Transverse colon (tissue), 4 donors: ENCODE data around the gene MACROH2A1. TPM values are rescaled to one million over a fixed set of nuclear protein-coding genes. Genes with fewer than 3 reads are reported as not detected.

Source experiments
- DNase-seq: peaks from one replicate; pipeline ENCODE4 v3.0.0-alpha.2; 2019
- H3K27ac ChIP-seq, 4 donors: fragments of 200-600 bp; sonication (generic); 2 replicates each; pipeline ENCODE4 v1.5.1; 2016 to 2018; ENCODE audit warnings: inconsistent platforms in 4 of 4
- H3K27me3 ChIP-seq: fragments of 200-600 bp; sonication (generic); 2 replicates; pipeline ENCODE4 v1.5.1; 2017; ENCODE audit warnings: inconsistent platforms
- H3K36me3 ChIP-seq, 4 donors: fragments of 200-600 bp; sonication (generic); 2 replicates each; pipeline ENCODE4 v1.5.1; 2017 to 2019; ENCODE audit warnings: inconsistent platforms in 4 of 4
- H3K4me1 ChIP-seq, 4 donors: fragments of 200-600 bp; sonication (generic); 2 replicates each; pipeline ENCODE4 v1.5.1; 2017 to 2020; ENCODE audit warnings: inconsistent platforms in 4 of 4
- H3K4me3 ChIP-seq, 4 donors: fragments of 200-600 bp; sonication (generic); 1 replicate in 1 of 4; 2 replicates in 3 of 4; pipeline versions ENCODE4 v1.5.1 to v1.6.1; 2017 to 2019; ENCODE audit warnings: inconsistent platforms in 4 of 4
- H3K9me3 ChIP-seq, 2 donors: fragments of 200-600 bp; sonication (generic); 2 replicates each; pipeline ENCODE4 v1.5.1; 2017 to 2019; ENCODE audit warnings: inconsistent platforms in 2 of 2
- CTCF ChIP-seq, 5 experiments: fragments of 200-600 bp in 3 of 5; fragments of 450-650 bp in 2 of 5; sonication (generic) in 3 of 5; IDR thresholded peaks; 1 replicate in 2 of 5; 2 replicates in 3 of 5; pipeline ENCODE4 v1.5.1; 2016 to 2017; ENCODE audit warnings: antibody characterized with exemption in 5 of 5, inconsistent platforms in 3 of 5, mild to moderate bottlenecking in 2 of 5, moderate library complexity in 1 of 5
- EP300 ChIP-seq: sonication (generic); formaldehyde crosslinking; IDR thresholded peaks from one replicate; pipeline ENCODE4 v1.6.1; 2017; ENCODE audit warnings: antibody characterized with exemption, low read depth
- POLR2A ChIP-seq: fragments of 450-650 bp; IDR thresholded peaks from one replicate; pipeline ENCODE4 v1.6.1; 2016; ENCODE audit warnings: antibody characterized with exemption, mild to moderate bottlenecking, moderate library complexity
- POLR2AphosphoS5 ChIP-seq, 3 donors: sonication (generic); formaldehyde crosslinking; IDR thresholded peaks; one replicate each; pipeline ENCODE4 v1.6.1; 2016; ENCODE audit warnings: antibody characterized with exemption in 3 of 3
- WGBS, 2 donors: methylation state at CpG; one replicate each; pipeline ENCODE4 v1.1.5; 2018; ENCODE audit warnings: low coverage in 1 of 2; 5-methylcytosine and 5-hydroxymethylcytosine counted together
- in situ Hi-C, 4 donors: fragments of 200-750 bp; cut with MboI; loops; one replicate each; pipeline versions ENCODE4 v1.15.0 to v1.15.1; 2017; ENCODE audit warnings: low sequenced_read_pairs in 3 of 4, low pct_ligation_motif_present in 1 of 4, low pct_unique_long_range_greater_than_20kb in 1 of 4
- intact Hi-C: fragments of 100-400 bp; cut with DNase I; formaldehyde crosslinking; loops from one replicate; pipeline ENCODE4 v1.15.1; 2023; ENCODE audit warnings: low total_unique reads
- total RNA-seq, 4 donors: library from RNA; depleted of rRNA; stranded (reverse); fragments of >200 nt; gene quantifications; one replicate each; pipeline ENCODE4 v1.1.0, GENCODE V29; 2016

Gene MACROH2A1
- total RNA-seq, 4 donors from 2014 or later, result 190 to 348 (median 314) TPM

- Histone ChIP-seq H3K27ac (no peak overlapping the region), H3K4me3 (no peak overlapping the region), H3K9me3 (no peaks in the 10 kb centered on the region), H3K4me1 (peaks cover 0 to 3% (median 0%) of the 10 kb centered on the region in 4 donors), H3K36me3 (peaks cover 0 to 6% (median 0%) of the 10 kb centered on the region in 4 donors), H3K27me3 (no peaks in the 10 kb centered on the region)
- in situ Hi-C loops, result no loop called here
- no peak for DNase-seq
- TF ChIP-seq POLR2AphosphoS5 (IDR thresholded peaks at IDR 0.05) (no peak), EP300 (no peak), POLR2A (no peak), CTCF (IDR thresholded peaks at IDR 0.05) (no peak)
- WGBS, 2 donors, result 88 to 89% methylated on average over 2 to 3 of the region's 3 CpGs
- intact Hi-C loops, result loop anchor here (5.0 kb wide), 1 partner anchor 124 kb away; no protein-coding TSS in a partner anchor
Measured at GRCh38 chr5:135331612-135332011, 67.4 kb downstream of the MACROH2A1 start.

GRCh38 chr5:135330798-135331096 is 68.3 kb downstream of the MACROH2A1 start:
- H3K27me3 ChIP-seq, result no peaks in the 10 kb centered on the region
- peaks cover 0 to 3% (median 0%) of the 10 kb centered on the region in 4 donors for H3K4me1 ChIP-seq
- in situ Hi-C loops, result no loop called here
- H3K9me3 ChIP-seq, result no peaks in the 10 kb centered on the region
- H3K4me3 ChIP-seq, result no peak overlapping the region
- H3K36me3 ChIP-seq, result peaks cover 0 to 6% (median 0%) of the 10 kb centered on the region in 4 donors
- intact Hi-C loops, result loop anchor here (5.0 kb wide), 1 partner anchor 123 kb away; no protein-coding TSS in a partner anchor
- TF ChIP-seq CTCF (IDR thresholded peaks at IDR 0.05), result no peak
- TF ChIP-seq POLR2A, result no peak
- no peak for TF ChIP-seq EP300
- TF ChIP-seq POLR2AphosphoS5 (IDR thresholded peaks at IDR 0.05), result no peak
- 67 to 77% methylated on average over 3 of the region's 3 CpGs for WGBS, 2 donors
- H3K27ac ChIP-seq, result no peak overlapping the region
- no peak for DNase-seq

- TF ChIP-seq CTCF (IDR thresholded peaks at IDR 0.05) (no peak), POLR2AphosphoS5 (IDR thresholded peaks at IDR 0.05) (no peak)
- no peak overlapping the region for H3K27ac ChIP-seq
- H3K4me3 ChIP-seq, result no peak overlapping the region
- no peaks in the 10 kb centered on the region for H3K27me3 ChIP-seq
- 76 to 80% methylated on average over 5 to 18 of the region's 18 CpGs for WGBS, 2 donors
- in situ Hi-C loops (no loop called here), intact Hi-C loops (loop anchor here (5.0 kb wide), 1 partner anchor 123 kb away; no protein-coding TSS in a partner anchor)
- H3K9me3 ChIP-seq, result no peaks in the 10 kb centered on the region
- DNase-seq, result no peak
- H3K4me1 ChIP-seq, result peaks cover 0 to 1% (median 0%) of the 10 kb centered on the region in 4 donors
- peaks cover 0 to 6% (median 0%) of the 10 kb centered on the region in 4 donors for H3K36me3 ChIP-seq
Measured at GRCh38 chr5:135329913-135330797, 68.9 kb downstream of the MACROH2A1 start.

- Histone ChIP-seq H3K4me1 (peaks cover 0 to 7% (median 4%) of the 10 kb centered on the region in 4 donors), H3K36me3 (peaks cover 0 to 6% (median 0%) of the 10 kb centered on the region in 4 donors), H3K4me3 (no peak overlapping the region), H3K27me3 (no peaks in the 10 kb centered on the region), H3K27ac (no peak overlapping the region), H3K9me3 (no peaks in the 10 kb centered on the region)
- TF ChIP-seq EP300 (no peak), CTCF (IDR thresholded peaks at IDR 0.05) (no peak), POLR2A (no peak), POLR2AphosphoS5 (IDR thresholded peaks at IDR 0.05) (no peak)
- no peak for DNase-seq
- intact Hi-C loops, result no loop called here
- WGBS, 2 donors, result 96 to 100% methylated on average over 3 to 16 of the region's 16 CpGs
- in situ Hi-C loops, result no loop called here
Measured at GRCh38 chr5:135329066-135329912, 69.7 kb downstream of the MACROH2A1 start.
